ENCODE results near the gene TCERG1L. TPM values are rescaled to one million over a fixed set of nuclear protein-coding genes. Genes with fewer than 3 reads are reported as not detected.

The TCERG1L gene
- total RNA-seq, 4 donors from 2014 or later: 0.12 TPM; not detected in 3

- Histone ChIP-seq H3K4me3 (no peak overlapping the region), H3K9me3 (no peaks in the 10 kb centered on the region), H3K27ac (no peak overlapping the region), H3K27me3 (peaks cover 30% of the 10 kb centered on the region), H3K4me1 (no peaks in the 10 kb centered on the region), H3K36me3 (no peaks in the 10 kb centered on the region)
- no peak for ATAC-seq
- 72 to 100% methylated on average over 2 to 6 of the region's 9 CpGs for WGBS, 2 donors (ENCODE audit: low coverage in 1 of 2)
- no peak for TF ChIP-seq EP300 (IDR thresholded peaks at IDR 0.05)
- no peak for TF ChIP-seq CTCF (IDR thresholded peaks at IDR 0.05)
Observed at GRCh38 chr10:131279516-131279915, 32.0 kb downstream of the TCERG1L start.

- H3K4me1 ChIP-seq: no peaks in the 10 kb centered on the region
- WGBS, 2 donors (ENCODE audit: low coverage in 1 of 2): 78 to 100% methylated on average over 3 to 9 of the region's 12 CpGs
- no peaks in the 10 kb centered on the region for H3K36me3 ChIP-seq
- no peak overlapping the region for H3K27ac ChIP-seq
- H3K4me3 ChIP-seq: no peak overlapping the region
- ATAC-seq: no peak
- peaks cover 35% of the 10 kb centered on the region for H3K27me3 ChIP-seq
- no peaks in the 10 kb centered on the region for H3K9me3 ChIP-seq
- TF ChIP-seq POLR2A (IDR thresholded peaks at IDR 0.05) (no peak), EP300 (IDR thresholded peaks at IDR 0.05) (no peak), CTCF (IDR thresholded peaks at IDR 0.05) (no peak), POLR2AphosphoS5 (IDR thresholded peaks at IDR 0.05) (no peak)
Observed at GRCh38 chr10:131277969-131278368, 33.6 kb downstream of the TCERG1L start.

GRCh38 chr10:131277278-131277677, 34.2 kb downstream of the TCERG1L start:
- TF ChIP-seq CTCF (IDR thresholded peaks at IDR 0.05) (no peak), POLR2AphosphoS5 (IDR thresholded peaks at IDR 0.05) (no peak), EP300 (IDR thresholded peaks at IDR 0.05) (no peak), POLR2A (IDR thresholded peaks at IDR 0.05) (no peak)
- no CpG with 5 or more reads among the region's 12 CpGs for WGBS, 2 donors (ENCODE audit: low coverage in 1 of 2)
- H3K9me3 ChIP-seq: no peaks in the 10 kb centered on the region
- no peaks in the 10 kb centered on the region for H3K36me3 ChIP-seq
- no peak overlapping the region for H3K27ac ChIP-seq
- H3K4me3 ChIP-seq: no peak overlapping the region
- ATAC-seq: no peak
- no peaks in the 10 kb centered on the region for H3K4me1 ChIP-seq
- peaks cover 42% of the 10 kb centered on the region for H3K27me3 ChIP-seq

GRCh38 chr10:131275691-131276090, 35.8 kb downstream of the TCERG1L start:
- no peak for ATAC-seq
- TF ChIP-seq POLR2A (IDR thresholded peaks at IDR 0.05): no peak

GRCh38 chr10:131274883-131275282, 36.6 kb downstream of the TCERG1L start:
- H3K27ac ChIP-seq: no peak overlapping the region
- 78 to 92% methylated on average over 2 to 3 of the region's 5 CpGs for WGBS, 2 donors (ENCODE audit: low coverage in 1 of 2)
- no peak for ATAC-seq
- no peaks in the 10 kb centered on the region for H3K4me1 ChIP-seq
- no peak overlapping the region for H3K4me3 ChIP-seq
- TF ChIP-seq CTCF (IDR thresholded peaks at IDR 0.05) (no peak), POLR2A (IDR thresholded peaks at IDR 0.05) (no peak), POLR2AphosphoS5 (IDR thresholded peaks at IDR 0.05) (no peak), EP300 (IDR thresholded peaks at IDR 0.05) (no peak)
- H3K27me3 ChIP-seq: peaks cover 51% of the 10 kb centered on the region
- H3K36me3 ChIP-seq: no peaks in the 10 kb centered on the region
- no peaks in the 10 kb centered on the region for H3K9me3 ChIP-seq

More at GRCh38 chr10:131275691-131276090, 35.8 kb downstream of the TCERG1L start:
- H3K4me3 ChIP-seq: no peak overlapping the region
- no peaks in the 10 kb centered on the region for H3K4me1 ChIP-seq
- no peaks in the 10 kb centered on the region for H3K36me3 ChIP-seq
- no CpG with 5 or more reads among the region's 4 CpGs for whole genome bisulfite sequencing, 2 donors (ENCODE audit: low coverage in 1 of 2)
- peaks cover 45% of the 10 kb centered on the region for H3K27me3 ChIP-seq
- H3K9me3 ChIP-seq: no peaks in the 10 kb centered on the region
- no peak overlapping the region for H3K27ac ChIP-seq

Measured in gastroesophageal sphincter (tissue), 4 donors.